ENCODE data around the gene SYNDIG1.

The SYNDIG1 gene

DNA sequence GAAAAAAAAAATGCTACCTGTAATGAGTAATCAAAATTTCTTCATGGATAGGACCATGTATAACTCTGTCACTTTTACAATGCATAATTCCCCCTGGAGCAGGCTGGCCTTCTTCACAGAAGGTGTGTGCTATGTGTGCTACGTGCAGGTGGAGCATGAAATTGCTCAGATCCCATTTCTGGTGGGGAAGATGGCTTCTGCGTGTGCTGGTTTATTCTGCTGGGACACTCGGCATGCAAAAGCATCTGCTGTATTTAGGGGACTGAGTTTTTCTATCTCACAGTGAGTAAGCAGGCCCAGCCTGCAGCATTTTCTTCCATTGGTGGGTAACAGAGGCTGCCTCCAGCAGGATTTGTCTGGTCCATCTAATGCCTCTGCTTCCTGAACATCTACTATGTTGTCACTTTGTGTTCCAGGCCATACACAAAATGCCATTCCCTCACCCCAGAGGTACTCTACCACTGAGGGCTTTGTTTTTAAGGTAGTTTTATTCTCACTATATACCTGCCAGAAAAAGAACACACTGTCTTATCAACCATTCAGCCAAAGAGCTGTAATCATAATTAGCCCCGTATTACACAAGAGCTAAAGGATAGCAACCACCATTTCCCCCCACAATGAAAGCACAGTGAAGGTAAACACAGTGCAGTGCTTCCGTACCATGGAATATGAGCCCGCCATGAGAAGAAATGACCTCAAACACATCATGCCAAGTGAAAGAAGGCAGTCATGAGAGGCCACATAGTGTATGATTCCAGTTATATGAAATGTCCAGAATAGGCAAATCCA is 62.4 kb downstream of the SYNDIG1 start:
- no peak for DNase-seq (ENCODE audit: extremely low read depth, low read depth)
- TF ChIP-seq, protein P1, sequence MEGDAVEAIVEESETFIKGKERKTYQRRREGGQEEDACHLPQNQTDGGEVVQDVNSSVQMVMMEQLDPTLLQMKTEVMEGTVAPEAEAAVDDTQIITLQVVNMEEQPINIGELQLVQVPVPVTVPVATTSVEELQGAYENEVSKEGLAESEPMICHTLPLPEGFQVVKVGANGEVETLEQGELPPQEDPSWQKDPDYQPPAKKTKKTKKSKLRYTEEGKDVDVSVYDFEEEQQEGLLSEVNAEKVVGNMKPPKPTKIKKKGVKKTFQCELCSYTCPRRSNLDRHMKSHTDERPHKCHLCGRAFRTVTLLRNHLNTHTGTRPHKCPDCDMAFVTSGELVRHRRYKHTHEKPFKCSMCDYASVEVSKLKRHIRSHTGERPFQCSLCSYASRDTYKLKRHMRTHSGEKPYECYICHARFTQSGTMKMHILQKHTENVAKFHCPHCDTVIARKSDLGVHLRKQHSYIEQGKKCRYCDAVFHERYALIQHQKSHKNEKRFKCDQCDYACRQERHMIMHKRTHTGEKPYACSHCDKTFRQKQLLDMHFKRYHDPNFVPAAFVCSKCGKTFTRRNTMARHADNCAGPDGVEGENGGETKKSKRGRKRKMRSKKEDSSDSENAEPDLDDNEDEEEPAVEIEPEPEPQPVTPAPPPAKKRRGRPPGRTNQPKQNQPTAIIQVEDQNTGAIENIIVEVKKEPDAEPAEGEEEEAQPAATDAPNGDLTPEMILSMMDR (IDR thresholded peaks at IDR 0.05; ENCODE audit: low read depth, low read length): no peak

DNA sequence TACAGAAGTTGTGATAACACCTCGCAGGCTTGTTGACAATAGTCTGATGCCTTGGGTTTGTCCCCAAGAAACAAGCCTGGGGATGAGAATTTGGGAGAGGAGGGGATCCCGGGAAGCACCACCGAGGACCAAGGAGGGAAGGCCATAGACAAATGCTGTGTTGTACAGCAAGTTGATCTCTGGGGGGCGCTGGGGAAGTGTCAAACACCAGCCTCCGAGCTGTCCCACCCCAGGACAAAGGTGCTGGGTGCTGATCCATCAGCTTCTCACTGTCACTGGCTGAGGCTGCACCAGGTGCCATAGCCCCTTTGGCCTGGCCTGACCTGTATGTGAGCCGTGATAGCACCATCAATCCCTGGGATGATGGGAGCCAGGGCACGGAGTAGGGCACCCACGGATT is 64.0 kb downstream of the SYNDIG1 start:
- TF ChIP-seq, protein P1 (IDR thresholded peaks at IDR 0.05; ENCODE audit: low read depth, low read length): no peak
- DNase-seq (ENCODE audit: extremely low read depth, low read depth): no peak

DNA sequence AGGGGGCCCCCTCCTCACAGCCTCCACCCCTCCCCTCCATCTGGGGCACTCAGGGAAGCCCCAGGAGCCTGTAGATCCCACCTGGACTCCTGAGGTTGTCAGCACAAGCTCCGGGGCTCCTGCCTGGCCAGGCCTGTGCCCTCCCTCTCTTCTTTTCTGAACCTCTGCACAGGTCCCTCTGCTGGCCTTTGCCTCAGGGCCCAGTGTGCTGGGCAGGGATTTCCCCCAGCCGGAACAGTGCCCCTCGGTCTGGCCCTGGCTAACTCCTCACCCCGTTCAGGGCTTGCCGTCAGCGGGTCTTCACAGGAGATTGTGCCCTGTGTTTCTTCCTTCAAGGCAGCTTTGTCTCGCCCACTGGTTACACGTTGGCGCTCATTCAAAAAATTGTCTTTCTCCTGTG is 64.9 kb downstream of the SYNDIG1 start:
- TF ChIP-seq, protein P1 (IDR thresholded peaks at IDR 0.05; ENCODE audit: low read depth, low read length): no peak

DNA sequence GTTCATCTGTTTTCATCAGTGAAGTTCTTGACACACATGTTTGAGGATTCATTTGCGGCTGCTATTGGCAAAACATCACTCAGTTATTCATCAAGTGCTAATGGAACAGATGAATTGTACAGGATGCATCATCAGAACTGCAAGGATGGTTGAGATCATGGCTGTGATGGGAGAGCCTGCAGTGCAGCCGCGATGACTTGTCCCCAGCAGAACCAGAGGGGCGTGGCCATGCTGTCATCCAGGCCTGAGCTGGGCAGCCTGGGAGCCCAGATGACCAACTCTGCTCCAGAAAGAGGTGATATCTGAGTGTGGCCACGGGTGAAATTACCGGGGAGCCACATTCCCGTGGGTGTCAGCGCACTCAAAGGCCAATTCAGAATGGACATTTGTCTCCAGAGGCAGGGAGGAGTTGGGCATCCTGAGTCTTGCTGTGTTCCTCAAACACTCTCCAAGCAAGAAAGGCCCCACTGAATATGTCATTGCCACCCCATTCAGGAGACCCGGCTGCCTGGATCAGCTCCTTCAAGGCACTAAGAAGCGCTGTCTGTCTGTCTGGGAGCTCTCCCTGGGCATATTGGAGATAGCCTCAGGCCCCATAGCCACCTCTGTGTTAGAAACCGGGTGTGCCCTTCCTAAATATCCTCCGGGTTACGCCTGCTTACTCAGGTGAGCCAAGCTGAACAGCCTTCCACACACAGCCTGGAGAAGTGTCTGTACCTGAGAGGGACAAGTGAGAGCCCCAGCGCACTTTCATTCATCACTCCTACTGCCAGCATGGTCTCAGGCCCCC is 66.7 kb downstream of the SYNDIG1 start:
- DNase-seq (ENCODE audit: extremely low read depth, low read depth): no peak
- TF ChIP-seq, protein P1 (IDR thresholded peaks at IDR 0.05; ENCODE audit: low read depth, low read length): no peak

More for the DNA sequence above, 64.9 kb downstream of the SYNDIG1 start:
- DNase-seq (ENCODE audit: extremely low read depth, low read depth): no peak

DNA sequence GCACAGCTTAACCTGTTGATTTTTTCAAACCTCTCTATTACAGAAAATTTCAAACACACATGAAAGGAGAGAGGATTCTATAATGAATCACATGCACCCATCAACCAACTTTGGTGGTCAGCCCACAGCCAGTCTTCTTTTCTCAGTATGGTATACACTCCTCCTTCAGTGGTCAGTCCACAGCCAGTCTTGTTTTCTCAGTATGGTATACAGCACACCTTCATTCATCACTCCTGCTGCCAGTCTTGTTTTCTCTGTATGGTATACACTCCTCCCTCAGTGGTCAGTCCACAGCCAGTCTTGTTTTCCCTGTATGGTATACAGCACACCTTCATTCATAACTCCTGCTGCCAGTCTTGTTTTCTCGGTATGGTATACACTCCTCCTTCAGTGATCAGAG is 67.8 kb downstream of the SYNDIG1 start:
- no peak for DNase-seq (ENCODE audit: extremely low read depth, low read depth)
- TF ChIP-seq, protein P1 (IDR thresholded peaks at IDR 0.05; ENCODE audit: low read depth, low read length): no peak

DNA sequence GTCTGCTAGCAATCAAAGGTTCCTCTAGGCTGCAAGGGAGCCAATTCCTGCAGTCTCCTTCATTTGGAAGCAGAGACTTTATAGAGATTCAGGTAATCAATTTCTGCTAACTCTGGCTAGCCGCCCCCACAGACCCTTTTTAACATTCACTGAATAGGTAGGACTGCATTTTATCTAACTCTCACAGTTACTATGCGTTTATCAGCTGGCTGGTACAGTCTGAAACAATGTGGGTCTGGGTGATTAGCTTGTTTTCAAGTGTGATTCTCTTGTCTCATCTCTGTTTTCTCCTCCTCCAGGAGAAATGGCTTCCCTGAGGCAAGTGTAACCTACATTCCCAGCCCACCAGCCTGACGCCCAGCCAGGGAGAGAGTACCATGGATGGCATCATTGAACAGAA is 73.3 kb downstream of the SYNDIG1 start:
- no peak for DNase-seq (ENCODE audit: extremely low read depth, low read depth)
- TF ChIP-seq, protein P1 (IDR thresholded peaks at IDR 0.05; ENCODE audit: low read depth, low read length): no peak

DNA sequence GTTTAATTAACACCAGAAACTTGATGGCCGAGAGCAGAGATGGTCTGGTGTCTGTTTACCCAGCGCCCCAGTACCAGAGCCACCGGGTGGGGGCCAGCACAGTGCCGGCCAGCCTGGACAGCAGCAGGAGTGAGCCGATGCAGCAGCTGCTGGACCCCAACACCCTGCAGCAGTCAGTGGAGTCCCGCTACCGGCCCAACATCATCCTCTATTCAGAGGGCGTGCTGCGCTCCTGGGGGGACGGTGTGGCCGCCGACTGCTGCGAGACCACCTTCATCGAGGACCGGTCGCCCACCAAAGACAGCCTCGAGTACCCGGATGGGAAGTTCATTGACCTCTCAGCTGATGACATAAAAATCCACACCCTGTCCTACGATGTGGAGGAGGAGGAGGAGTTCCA is 73.7 kb downstream of the SYNDIG1 start:
- DNase-seq (ENCODE audit: extremely low read depth, low read depth): no peak
- TF ChIP-seq, protein P1 (IDR thresholded peaks at IDR 0.05; ENCODE audit: low read depth, low read length): no peak
